GM21390 (cell line): Measurements from ENCODE around the gene FGF3.

ENCODE experiments used
- ATAC-seq: cut with Tn5 transposase; IDR thresholded peaks from one replicate; pipeline ENCODE4 v1.9.1; 2021; ENCODE audit not compliant: unreplicated experiment

FGF3 gene

DNA sequence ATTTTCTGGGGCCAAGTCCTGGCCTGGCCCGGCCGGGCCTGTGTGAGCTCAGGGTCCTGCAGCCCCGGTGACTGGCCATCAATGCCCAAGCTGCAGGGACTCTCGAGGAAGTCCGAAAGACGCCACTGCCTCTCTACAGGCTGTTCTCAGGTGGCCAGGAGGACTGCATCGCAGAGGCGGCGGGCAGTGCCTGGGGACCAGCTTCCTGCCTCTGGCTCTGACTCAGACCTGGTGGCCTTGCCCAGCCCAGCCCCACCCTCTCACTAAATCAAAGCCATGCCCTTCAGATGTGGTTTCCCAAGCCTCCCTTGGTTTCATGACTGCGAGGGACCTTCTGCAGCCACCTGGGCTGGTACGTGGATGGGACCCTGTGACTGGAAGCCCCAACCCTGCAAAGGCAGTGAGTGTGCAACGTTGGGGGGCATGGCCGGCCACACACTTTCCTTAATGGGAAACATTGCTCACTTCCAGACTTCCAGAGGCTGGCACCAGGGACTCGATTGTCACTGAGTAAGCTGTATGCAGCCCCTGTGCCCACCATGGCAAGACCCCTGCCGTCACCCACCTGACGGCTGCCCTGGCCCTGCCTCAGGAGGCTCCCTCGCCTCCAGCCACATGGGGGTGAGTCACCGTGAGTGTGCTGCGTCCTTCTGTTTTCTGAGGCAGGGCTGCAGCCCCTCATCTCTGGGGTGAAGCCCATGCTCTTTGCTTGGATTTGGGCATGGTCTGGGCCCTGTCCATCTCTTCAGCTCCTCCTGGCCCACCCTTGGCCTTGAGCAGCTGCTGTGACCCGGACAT lies 6.0 kb upstream of the FGF3 start:
- no peak for ATAC-seq

DNA sequence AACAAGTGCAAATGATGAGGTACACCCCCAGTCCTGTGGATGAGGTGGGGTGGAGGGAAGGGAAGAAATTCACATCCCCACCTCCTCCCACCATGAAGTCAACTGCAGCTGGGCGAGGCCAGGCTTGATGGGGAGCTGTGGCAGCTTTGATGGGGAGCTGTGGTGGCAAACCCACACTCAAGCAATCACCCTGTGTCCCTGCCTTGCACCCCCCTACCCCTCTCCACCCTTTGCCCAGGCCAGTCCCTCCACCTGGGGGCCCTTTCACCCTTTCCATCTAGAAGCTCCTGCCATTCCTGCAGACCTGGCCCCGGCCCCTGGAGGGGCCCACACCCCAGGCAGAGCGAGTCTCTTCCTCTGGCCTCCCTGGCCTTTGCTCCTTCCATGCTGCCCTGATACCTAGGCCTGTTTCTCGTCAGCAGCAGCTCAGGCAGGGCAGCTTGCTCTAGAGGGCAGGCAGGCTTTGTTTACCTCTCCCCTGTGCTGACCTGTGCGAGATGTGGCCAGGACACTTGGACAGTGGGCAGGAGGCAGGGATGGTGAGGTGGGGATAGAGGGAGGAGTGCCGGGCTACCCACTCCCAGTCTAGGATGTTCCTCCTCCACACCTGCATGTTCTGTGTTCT lies 4.5 kb upstream of the FGF3 start:
- no peak for ATAC-seq

- no peak for ATAC-seq
Measured at GRCh38 chr11:69822676-69823494, 3.7 kb upstream of the FGF3 start.

DNA sequence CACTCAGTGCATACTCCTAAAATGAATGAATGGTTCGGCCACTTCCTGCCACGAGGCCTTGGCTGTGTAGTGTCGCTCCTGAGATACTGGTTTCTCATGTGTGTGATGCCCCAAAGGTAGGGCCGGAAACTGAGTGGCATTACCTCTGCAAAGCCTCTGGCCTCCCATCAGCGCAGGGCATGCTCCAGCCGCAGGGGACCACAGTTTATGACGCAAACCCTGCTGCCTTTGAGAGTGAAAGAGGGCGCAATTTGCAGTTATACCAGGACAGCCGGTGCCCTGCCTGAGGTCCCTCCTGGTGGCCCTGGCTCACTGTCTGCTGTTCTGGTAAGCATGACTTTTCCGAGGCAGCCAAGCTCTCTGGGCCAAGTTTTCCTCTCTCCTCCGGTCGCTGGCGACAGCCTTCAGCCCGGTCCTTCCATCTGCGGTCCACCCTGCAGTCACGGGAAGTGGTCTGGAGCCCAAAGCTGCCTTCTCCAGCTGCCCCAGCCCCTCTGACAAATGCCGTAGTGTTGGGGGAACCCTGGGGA lies 2.4 kb upstream of the FGF3 start:
- ATAC-seq, result no peak

GRCh38 chr11:69820441-69820840 lies 1.2 kb upstream of the FGF3 start:
- no peak for ATAC-seq

GRCh38 chr11:69819541-69820070 lies 390 bp upstream of the FGF3 start:
- no peak for ATAC-seq

DNA sequence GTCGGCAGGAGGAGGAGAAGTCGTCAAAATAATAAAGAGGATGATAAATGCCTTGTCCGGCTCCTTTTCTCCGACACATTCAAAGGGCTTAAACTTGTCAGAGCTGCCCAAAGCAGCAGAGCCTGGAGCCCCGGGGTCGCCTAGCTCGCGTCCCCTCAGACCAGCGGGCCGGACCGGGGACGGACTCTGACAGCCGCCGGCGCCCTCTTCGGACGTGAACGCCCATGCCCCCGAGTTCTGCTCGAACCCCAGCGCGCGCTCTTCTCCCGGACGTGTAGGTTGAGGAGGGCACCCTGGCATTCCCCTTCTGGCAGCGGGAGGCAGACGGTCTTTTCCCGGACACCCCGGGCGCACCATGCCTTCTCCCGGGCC lies 999 bp downstream of the FGF3 start:
- ATAC-seq, result no peak

DNA sequence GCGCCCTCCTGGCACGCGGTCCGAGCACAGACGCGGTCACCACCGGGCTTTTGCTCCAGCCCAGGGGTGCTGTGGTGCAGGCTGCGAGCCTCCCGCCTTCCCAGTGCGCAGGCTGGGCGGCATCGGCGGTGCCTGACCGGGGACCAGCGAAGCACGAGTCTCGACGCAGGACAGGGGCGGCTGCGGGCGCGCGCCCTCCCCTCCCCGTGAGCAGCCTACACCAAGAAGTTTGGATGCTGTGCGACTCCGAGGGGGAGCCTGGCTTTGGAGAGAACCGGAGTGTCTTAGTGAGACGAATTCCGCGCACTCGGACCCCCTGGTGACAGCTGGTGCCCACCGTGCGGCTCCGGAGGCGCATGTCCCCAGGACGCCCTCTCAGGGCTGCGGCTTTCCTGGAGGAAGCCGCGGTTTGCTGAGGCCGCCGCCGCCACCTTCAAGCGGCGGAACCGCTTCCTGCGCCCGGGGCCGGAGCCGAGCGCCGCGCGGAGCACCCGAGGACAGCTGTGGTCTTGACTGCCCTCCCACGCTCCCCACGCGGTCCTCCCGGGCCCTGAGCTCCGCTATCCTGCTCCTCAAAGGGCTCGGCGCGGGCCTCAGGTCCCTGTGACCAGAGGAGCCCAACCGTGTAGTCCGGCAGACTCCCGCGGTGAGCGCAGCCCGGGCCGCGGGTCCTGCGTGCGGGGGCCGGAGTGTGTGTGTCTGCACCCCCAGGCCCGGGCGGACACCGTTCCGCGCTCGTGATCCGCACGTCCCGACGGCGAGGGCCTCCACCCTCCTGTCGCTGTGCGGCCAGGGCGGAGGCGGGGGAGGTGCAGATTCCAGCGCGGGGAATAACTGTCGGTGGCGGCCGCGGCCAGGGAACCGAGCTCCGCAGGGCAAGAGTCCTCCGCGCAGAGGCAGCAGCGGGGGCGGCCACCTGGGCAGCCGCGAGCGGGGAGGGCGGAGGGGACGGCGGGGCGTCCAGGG lies 1.7 kb downstream of the FGF3 start:
- ATAC-seq, result no peak

DNA sequence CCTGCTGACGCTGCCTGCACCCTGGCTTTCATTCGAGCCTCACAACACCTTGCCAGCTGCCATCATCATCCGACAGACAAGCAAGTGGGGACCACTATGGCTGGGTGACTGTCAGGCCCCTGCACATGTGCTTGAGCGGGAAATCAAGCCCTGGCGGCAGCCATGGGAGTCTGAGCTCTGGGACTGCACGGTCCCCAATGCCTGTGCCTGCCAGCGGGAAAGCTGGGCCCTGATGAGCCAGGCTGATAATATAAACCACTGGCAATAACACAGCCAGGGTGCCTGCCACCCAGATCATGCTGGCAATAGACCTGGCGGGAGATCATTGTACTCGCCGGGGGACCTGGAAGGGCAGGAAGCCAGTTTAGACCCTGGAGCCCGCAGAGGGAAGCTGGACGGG lies 2.5 kb downstream of the FGF3 start:
- ATAC-seq, result no peak

- ATAC-seq, result no peak
Measured at GRCh38 chr11:69815973-69816372, 3.2 kb downstream of the FGF3 start.

DNA sequence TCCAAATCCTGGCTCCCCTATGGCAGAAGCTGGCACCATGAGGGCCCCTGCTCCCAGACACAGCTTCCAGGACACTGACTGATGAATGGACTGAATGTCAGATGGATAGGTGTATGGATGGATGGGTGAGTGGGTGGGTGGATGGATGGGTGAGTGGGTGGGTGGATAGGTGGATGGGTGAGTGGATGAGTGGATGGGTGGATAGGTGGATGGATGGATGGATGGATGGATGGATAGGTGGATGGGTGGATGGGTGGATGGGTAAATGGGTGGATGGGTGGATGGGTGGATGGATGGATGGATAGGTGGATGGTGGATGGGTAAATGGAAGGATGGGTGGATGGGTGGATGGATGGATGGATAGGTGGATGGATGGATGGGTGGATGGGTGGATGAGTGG lies 4.3 kb downstream of the FGF3 start:
- no peak for ATAC-seq

DNA sequence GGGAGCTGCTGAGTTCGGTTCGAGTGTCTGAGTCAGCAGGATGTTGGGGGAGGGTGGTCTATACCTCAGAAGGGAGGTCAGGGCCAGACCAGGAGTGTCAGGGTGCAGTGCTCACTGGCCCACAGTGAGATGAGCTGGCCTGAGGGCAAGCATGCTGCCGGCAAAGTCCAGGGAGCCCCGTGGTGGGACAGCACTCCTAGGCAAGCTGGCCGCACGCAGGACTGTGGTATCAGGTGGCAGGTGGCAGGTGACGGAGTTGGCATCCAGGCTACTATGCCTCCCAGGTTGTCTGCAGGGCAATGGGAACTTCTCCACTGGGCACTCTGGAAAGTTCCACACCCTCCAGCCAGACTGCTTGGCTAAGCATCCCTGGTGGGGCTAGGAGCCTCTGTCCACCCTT lies 4.8 kb downstream of the FGF3 start:
- no peak for ATAC-seq

DNA sequence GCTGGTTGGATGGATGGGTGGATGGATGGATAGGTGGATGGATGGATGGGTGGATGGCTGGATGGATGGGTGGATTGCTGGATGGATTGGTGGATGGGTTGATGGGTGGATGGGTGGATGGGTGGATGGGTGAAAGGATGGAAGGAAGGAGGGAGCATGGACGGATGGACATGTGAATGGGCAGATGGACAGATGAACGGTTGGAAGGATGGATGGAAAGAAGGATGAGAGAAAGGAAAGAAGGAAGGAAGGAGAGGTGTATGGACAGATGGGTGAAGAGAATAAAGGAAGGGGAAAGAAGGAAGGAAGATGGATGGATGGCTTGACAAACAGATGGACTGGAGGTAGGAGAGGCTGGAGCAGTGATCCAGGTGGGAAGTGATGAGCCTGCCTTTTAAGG lies 5.4 kb downstream of the FGF3 start:
- no peak for ATAC-seq

DNA sequence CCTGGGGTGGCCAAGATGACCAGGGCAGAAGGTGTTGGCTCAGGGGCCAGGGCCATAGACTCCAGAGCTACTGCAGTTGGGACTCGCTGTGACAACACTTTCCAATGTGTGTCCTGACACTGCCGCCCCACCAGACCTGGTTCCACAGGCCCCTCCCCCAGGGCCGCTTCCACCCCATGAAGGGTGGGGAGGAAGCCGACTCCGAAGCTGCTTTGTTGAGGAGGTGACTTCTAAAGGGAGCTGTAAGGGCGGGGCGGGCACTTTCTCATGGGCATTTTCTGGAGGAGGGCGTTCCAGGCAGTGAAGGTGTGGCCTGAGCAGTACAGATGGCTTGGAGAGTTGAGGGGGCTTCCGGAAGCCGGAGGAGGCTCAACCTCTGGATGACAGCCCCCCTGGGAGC lies 6.3 kb downstream of the FGF3 start:
- ATAC-seq, result no peak

- no peak for ATAC-seq
Measured at GRCh38 chr11:69812256-69812655, 7.0 kb downstream of the FGF3 start.

DNA sequence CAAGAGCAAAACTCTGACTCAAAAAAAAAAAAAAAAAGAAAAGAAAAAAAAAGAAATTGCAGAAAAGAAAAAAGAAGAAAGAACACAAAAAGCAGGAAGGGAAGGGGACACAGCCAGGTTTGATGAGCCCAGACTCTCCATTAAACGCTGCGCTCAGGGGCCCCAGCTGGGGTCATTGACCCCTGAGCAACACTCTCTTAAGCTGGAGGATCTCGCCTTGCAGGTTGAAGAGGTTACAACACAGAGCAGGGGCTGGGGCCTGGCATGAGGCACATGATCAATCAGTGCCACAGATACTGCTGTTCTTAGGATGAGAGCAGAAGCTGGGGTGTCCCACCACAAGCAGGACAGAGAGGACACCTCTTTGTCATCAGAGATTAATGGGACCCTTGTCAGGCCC lies 7.8 kb downstream of the FGF3 start:
- no peak for ATAC-seq

GRCh38 chr11:69810289-69811118 lies 8.7 kb downstream of the FGF3 start:
- no peak for ATAC-seq

- no peak for ATAC-seq
Measured at GRCh38 chr11:69808667-69809086, 10.5 kb downstream of the FGF3 start.

GRCh38 chr11:69807106-69807815 lies 12.0 kb downstream of the FGF3 start:
- ATAC-seq, result no peak
